EH (cell line): ENCODE data around the gene CFAP299.
A peak's percentile ranks its signal among the peaks of the same experiment; 100 is the strongest.
"Not testable (repeated sequence)": the region's sequence is repeated elsewhere in the genome, so short reads cannot be mapped to it uniquely, and the experiment has no call there.

Experiments
- DNase-seq: peaks from one replicate; pipeline ENCODE4 v3.0.0-alpha.2; 2015; ENCODE audit warnings: low read depth

The CFAP299 gene

GRCh38 chr4:80610199-80610598 is 274.7 kb downstream of the CFAP299 start:
- DNase-seq: no peak

DNA sequence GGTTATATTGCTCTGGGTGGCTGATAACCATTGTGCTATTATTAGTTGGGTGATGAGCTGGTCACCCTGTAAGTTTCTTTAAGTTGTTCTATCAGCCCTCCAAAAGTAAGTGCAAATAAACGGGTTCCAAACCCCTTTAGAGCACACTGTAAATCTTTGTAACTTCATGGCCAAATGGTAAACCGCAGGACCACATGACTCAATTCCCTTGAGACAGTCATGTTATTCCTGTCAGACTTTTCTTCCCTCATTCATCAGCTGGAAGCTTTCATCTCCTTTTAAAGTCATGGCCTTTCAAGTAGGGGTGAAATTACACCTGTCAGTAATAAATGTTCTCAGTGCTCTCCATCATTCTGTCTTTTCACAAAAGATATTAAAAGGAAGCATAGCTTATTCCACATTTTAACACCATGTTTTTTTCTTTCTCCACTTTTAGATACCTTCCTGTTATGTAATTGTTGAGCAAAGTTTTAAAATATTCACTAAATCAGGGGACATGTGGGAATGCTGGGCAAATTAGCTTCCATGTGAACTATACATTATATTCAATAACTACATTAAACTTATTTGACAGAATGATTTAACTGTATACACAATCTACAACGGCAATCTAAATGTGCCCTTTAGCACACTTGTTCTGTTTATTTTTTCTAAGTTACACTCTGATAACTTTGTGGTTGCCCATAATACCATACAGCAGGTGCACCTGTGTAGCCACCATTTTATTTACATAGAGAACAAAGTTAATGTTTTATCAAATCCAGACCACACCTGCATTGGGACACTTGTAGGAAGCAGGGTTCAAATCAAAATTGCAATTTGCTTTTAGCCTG is 275.5 kb downstream of the CFAP299 start:
- DNase-seq: peak; percentile 24

DNA sequence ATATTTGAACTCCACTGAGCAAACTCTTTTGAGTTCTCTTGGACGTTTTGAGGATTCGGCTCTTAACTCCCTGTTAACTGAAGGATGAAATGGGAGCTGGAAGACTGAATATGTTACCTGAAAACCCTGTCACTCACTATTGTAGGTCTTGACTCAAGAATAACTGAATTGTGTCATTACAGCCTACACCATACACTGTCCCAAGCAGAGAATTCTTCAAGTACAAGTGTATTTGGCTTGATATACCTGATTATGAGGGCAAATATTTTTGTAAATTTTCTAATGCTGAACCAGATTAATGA is 276.1 kb downstream of the CFAP299 start:
- no peak for DNase-seq

DNA sequence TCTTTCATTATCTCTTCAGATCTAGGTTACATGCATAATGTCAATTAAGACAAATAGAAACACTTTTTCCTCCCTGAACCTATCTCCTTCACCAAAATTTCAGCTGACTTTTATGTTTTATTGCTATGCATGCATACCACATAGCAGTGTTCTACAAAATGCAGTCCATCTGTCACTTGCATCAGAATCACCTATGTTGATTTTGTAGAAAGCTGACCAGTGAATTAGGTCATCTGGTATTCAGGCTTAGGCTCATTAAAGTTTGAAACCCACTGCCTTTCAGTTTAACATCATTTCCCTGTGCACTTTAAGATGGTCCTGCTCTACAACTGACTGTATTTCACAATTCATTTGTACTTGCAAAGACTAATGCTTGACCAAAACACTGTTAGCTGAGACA is 277.9 kb downstream of the CFAP299 start:
- no peak for DNase-seq

DNA sequence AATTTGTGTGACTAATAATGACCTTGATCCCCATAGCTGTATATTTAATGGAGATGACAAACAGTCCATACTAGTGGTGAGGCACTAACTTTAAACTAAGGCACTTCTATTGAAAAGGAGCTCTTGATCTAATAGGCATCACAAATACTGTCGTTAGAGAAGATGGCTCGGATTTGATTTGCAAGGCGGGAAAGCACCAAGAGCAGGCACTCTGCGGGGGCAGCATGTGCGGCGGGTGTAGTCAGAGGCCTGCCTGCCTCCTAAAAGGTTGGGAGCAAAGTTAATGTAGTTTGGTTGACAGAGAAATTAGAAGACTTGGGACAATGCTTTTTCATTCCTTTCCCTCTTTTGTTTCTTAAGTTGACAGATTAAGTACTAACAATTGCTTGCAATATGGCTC is 278.8 kb downstream of the CFAP299 start:
- DNase-seq: no peak

GRCh38 chr4:80615099-80615498 is 279.6 kb downstream of the CFAP299 start:
- DNase-seq: no peak

GRCh38 chr4:80619070-80619674 is 283.6 kb downstream of the CFAP299 start:
- DNase-seq: peak; percentile 13

- DNase-seq: no peak
These were observed 296.3 kb downstream of the CFAP299 start for GRCh38 chr4:80631861-80632260.

DNA sequence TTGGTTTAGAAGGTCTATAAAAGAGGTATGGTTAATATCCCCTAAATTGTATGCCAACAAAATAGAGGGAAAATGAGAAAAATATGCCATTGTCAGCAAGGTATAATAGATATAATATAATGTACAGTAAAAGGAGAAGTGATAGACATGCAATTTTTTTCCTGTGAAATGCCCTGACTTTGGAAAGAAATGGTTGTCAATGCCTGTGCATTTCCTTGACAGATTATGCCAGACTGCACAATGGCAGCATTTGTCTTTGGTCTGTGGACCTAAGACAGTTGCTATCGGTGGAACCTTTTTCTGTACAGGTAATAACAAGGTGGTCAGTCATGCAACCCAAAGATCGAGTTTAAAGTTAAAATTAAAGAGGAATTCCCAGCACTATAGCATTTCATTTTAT is 301.7 kb downstream of the CFAP299 start:
- no peak for DNase-seq

- no peak for DNase-seq
These were observed 310.5 kb downstream of the CFAP299 start for GRCh38 chr4:80646061-80646460.

GRCh38 chr4:80655662-80656061 is 320.1 kb downstream of the CFAP299 start:
- no peak for DNase-seq

DNA sequence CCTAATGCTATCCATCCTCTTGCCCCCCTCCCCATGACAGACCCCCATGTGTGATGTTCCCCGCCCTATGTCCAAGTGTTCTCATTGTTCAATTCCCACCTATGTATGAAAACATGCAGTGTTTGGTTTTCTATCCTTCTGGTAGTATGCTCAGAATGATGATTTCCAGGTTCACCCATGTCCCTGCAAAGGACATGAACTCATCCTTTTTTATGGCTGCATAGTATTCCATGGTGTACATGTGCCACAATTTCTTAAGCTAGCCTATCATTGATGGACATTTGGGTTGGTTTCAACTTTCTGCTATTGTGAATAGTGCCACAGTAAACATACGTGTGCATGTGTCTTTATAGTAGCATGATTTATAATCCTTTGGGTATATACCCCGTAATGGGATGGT is 334.6 kb downstream of the CFAP299 start:
- not testable (repeated sequence) for DNase-seq

DNA sequence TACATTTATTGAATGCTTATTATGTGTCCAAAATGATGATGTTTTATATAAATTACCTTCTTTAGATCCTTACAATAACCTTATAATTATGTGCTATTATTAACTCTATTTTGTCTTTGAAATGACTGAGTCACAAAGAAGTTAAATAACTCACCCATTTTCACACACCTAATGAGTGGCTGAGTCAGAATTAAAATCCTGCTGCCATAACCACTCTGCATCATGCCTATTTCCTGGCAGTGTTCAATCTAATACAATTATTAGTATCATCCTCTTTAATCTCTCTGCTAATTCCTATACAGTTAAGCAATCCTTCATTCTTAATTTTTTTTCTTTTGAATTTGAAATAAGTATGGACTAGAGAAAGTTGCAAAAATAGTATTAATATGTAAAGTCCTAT is 342.9 kb downstream of the CFAP299 start:
- no peak for DNase-seq

GRCh38 chr4:80680934-80681333 is 345.4 kb downstream of the CFAP299 start:
- DNase-seq: no peak

GRCh38 chr4:80685214-80685613 is 349.7 kb downstream of the CFAP299 start:
- DNase-seq: peak; percentile 10

DNA sequence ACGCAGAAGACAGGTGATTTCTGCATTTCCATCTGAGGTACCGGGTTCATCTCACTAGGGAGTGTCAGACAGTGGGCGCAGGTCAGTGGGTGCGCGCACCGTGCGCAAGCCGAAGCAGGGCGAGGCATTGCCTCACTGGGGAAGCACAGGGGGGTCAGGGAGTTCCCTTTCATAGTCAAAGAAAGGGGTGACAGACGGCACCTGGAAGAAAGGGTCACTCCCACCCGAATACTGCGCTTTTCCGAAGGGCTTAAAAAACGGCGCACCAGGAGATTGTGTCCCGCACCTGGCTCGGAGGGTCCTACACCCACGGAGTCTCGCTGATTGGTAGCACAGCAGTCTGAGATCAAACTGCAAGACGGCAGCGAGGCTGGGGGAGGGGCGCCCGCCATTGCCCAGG is 352.2 kb downstream of the CFAP299 start:
- DNase-seq: not testable (repeated sequence)

GRCh38 chr4:80694171-80694570 is 358.6 kb downstream of the CFAP299 start:
- no peak for DNase-seq

DNA sequence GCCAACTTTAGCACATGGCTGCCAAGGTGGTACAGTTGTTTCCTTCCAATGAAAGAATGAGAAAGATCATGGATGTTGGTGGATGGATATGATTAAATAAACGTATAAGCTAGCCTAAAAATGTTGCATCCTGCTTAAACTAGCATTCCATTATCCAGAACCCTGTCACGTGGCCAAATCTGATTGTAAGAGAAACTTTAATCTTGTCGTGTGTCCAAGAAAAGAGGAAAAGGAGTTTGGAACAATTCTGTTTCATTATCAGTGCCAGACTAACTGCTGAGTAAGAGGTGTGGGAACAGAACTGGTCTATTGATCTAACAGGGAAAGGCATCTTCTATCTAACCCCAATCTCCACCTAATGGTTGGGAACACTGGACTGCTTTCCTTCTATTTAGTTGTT is 369.8 kb downstream of the CFAP299 start:
- DNase-seq: peak; percentile 15

GRCh38 chr4:80709082-80709869 is 373.7 kb downstream of the CFAP299 start:
- DNase-seq: no peak

DNA sequence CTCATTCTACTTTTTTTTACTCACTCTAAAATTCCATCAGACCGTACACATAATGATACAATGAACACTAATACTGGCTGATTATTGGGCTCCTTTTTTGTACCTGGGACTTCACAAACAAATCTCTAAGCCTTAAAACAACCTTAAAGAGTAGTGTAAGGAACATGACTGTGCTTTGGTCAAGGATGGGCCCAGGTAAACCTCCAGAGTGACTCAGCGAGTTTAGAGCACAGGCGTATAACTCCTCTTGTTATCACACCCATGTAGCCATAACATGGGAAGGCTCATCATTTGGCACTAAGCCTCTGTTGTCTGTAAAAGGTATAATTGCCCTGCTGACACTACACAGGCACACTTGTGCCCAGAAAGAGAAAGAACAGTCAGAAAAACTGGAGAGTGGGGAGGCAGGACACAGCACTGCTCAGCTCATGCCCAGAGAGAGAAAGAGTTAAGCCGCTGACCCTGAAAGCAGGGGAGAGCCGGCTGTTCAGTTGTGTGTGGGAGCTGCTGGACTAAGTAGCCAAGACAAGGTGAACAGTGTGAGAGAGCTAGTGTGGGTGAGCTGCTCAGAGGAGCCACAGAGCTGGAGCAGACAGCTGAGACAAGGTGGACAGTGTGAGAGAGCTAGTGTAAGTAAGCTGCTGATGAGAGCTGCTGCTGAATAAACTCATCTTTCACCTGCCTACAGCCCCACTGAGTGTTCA is 375.4 kb downstream of the CFAP299 start:
- DNase-seq: no peak

DNA sequence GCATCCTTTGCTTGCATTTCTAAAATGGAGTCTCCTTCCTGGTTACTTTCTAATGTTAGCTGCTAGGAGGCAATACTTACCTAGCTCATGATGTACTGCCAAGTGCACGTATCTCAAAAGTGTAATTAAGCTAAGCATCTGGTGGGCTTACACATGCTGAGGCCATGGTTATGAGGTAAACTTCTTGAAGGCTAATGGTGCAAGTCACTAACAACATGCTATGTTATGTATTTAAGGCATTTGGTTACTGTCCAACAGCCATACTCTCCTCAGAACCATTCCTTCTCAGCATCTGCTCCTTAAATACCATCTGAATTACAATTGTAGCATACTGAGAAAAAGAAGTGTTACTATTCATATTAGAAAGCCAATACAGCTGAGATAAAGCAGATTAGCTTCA is 376.4 kb downstream of the CFAP299 start:
- peak; percentile 2 for DNase-seq

- DNase-seq: no peak
These were observed 377.9 kb downstream of the CFAP299 start for GRCh38 chr4:80713409-80713808.

- DNase-seq: no peak
These were observed 381.7 kb downstream of the CFAP299 start for GRCh38 chr4:80717204-80717603.
